Ovary (tissue), 3 donors: ENCODE measurements around the gene TAS2R40.

Experiments
- CTCF ChIP-seq, 3 donors: fragments of 450-650 bp in 2 of 3; fragments of 200-600 bp in 1 of 3; IDR thresholded peaks; one replicate each; pipeline versions ENCODE4 v1.5.1 to v1.8.0; 2016 to 2022; ENCODE audit warnings: antibody characterized with exemption in 3 of 3, mild to moderate bottlenecking in 1 of 3
- EP300 ChIP-seq: sonication (generic); formaldehyde crosslinking; IDR thresholded peaks from one replicate; pipeline ENCODE4 v1.6.1; 2017; ENCODE audit warnings: antibody characterized with exemption
- POLR2A ChIP-seq: fragments of 450-650 bp; IDR thresholded peaks from one replicate; pipeline ENCODE4 v1.6.1; 2017; ENCODE audit warnings: antibody characterized with exemption, mild to moderate bottlenecking, moderate library complexity
- donor health status: DM: no; HTN: no; CAD: no.

- TF ChIP-seq POLR2A (no peak), CTCF (IDR thresholded peaks at IDR 0.05) (no peak), EP300 (no peak)
These were observed 15.5 kb downstream of the TAS2R40 start for GRCh38 chr7:143237366-143237765.
